GM19240 (cell line): Measurements from ENCODE around the gene FBXO10.
"Not testable (repeated sequence)": the region's sequence is repeated elsewhere in the genome, so short reads cannot be mapped to it uniquely, and the experiment has no call there.

Experiments used
- DNase-seq: peaks from one replicate; pipeline ENCODE4 v3.0.0; 2011; ENCODE audit warnings: low spot score; ENCODE audit not compliant: insufficient read length

Gene FBXO10

GRCh38 chr9:37575921-37576721, at the start of gene FBXO10:
TSS of gene FBXO10 (minus strand) at chr9:37576380. CDS start at chr9:37541768, 34,612 bp downstream.
- no peak for DNase-seq

- DNase-seq, result no peak
Observed at GRCh38 chr9:37625758-37626147, 49.6 kb upstream of the FBXO10 start.

DNA sequence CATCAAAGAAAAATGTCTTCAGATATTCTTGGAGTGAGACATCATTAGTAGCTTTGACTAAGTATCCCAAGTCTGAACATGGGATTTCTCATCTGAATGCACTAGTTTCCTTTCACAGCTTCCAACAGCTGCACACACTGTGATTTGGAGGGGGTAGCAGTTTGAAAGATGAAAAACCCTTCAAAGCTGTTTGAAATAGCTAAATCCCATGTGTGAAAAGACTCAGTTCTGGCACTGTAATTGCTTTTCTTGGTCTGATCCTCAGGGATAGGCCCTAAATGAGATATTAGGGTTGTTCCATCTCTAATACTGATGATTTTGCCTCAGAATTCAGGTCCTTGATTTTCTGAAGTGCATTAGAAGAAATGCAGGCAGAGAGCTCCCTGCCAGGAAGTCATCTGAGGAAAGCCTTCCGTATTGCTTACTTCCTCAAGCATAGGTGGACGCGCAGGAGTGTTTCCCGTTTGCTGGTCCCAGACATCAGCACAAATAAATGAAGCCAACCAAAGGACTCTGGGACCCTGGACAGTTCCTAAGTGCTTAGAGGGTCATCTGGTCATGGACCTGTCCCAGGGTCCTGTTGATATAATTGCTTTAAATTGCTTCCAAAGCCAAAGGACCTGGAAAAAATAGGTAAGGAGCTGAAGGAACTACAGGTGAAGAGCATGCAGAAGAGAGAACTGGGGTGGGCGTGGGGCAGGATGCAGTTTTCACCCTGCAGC, 49.0 kb upstream of the FBXO10 start:
- DNase-seq, result no peak

- DNase-seq, result no peak
Observed at GRCh38 chr9:37624073-37624472, 47.9 kb upstream of the FBXO10 start.

- DNase-seq, result no peak
Observed at GRCh38 chr9:37623267-37623666, 47.1 kb upstream of the FBXO10 start.

DNA sequence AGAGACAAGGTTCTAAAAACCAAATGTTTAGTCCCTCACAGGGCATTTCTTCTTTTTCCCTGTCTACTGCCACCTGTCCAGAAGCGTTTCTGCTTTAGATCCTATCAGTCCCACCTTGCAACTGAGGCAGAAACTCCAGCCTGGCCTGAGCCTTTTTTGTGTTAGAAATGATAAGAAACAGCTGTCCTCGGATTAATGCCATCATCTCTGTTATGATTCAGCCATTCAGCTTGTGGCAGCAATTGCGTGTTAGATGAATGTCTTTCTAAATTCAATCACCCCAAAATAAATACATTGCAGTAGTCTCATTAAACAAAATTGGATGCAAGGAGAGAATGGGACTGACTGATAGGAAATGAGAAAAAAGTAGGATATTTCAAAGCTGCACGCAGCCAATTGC, 46.3 kb upstream of the FBXO10 start:
- no peak for DNase-seq

GRCh38 chr9:37621273-37622121, 45.3 kb upstream of the FBXO10 start:
- DNase-seq, result no peak

DNA sequence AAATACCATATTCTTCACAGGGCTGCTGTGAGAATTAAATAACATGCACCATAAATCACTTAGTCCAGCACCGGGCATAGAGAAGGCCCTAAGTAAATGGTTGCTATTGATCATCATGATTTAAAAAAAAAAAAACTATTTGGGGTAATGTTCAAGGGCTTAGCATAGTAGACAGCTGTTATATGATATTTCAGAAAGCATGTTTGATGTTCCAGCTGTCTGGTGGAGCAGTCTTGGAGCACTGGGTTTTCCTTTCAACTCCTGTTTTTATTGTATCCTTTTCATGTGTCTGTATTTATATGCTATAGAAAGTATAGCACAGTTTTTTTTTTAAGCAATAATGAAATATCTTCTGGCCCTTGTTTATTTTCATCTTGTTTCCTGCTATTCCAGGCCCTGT, 44.2 kb upstream of the FBXO10 start:
- no peak for DNase-seq

- no peak for DNase-seq
Observed at GRCh38 chr9:37619806-37620205, 43.6 kb upstream of the FBXO10 start.

DNA sequence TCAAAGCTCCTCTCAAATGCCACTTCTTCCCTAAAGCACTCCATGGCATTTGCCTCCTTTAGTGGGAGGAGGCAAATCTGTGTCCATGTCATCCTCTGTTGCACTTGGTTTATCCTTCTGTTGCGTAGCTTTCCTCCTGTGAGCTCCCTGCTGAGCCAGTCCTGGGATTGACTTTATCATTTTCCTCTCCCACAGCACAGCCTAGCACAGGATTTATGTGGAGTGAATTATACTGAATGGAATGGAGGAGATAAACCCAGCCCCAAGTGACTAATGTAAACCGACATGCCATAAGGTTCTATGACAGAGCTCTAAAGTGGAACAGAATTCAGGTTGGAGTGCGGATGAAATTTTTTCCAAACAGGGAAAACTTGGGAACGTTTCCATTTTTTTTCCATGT, 42.6 kb upstream of the FBXO10 start:
- no peak for DNase-seq

GRCh38 chr9:37617832-37618231, 41.7 kb upstream of the FBXO10 start:
- no peak for DNase-seq

DNA sequence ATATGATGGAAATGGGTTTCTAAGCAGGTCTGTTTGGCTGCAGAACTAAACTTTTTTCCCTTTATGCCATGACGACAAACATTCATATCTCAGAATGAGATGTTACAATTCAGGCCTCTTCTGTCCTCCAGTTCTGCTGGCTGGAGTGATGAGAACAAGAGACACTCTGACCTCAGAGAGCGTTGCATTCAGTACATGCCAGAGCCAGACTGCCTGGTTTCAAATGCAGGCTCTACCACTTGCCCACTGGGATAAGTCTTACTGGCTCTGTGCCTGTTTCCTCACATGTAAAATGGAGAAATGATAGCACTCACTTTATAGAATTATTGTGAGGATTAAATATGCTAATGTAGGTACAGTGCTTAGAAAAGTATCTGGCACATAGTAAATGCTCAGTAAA, 41.0 kb upstream of the FBXO10 start:
- no peak for DNase-seq

GRCh38 chr9:37611961-37612360, 35.8 kb upstream of the FBXO10 start:
- no peak for DNase-seq

DNA sequence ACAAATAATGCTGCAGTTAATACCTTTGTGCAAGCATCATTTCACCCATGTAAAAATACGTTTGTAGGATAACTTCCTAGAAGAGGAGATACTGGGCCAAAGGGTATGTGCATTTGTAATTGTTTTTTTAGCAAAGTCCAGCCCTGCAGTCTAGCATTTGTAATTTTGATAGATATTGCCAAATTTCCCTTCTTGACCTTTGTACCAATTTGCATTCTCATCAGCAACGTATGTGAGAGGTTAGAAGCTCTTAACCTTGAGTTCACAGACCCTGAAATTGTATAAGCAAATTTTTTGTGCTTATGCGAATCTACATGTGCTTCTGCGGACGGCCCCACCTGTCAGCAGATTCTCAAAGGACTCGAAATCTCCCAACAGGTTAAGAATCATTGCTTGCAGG, 34.8 kb upstream of the FBXO10 start:
- no peak for DNase-seq

DNA sequence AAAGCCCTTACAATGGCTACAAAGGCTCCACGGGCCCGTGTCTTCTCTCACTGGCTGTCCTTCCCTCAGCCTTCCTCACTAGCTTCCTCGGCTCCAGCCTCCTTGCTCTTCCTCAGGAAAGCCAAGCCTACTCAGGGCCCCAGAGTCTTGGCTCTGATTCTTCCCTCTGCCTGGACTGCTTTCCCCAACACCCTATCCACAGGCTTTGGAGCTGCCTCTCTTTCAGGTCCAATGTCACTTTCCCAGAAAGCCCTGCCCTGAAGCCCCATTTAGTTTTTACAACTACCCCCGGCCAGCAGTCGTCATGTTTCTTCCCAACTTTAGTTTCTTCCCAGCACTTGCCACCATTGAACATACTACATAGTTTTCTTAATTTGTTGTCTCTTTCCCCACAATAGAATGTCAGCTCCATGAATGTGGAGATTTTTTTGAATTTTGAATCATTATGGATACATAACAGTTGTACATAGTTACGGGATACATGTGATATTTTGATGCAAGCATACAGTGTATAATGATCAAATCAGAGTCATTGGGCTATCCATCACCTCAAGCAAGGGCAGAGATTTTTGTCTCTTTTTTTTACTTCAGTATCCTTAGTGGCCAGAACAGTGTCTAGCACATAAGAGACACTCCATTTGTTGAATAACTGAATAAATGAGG, 33.7 kb upstream of the FBXO10 start:
- DNase-seq, result no peak

DNA sequence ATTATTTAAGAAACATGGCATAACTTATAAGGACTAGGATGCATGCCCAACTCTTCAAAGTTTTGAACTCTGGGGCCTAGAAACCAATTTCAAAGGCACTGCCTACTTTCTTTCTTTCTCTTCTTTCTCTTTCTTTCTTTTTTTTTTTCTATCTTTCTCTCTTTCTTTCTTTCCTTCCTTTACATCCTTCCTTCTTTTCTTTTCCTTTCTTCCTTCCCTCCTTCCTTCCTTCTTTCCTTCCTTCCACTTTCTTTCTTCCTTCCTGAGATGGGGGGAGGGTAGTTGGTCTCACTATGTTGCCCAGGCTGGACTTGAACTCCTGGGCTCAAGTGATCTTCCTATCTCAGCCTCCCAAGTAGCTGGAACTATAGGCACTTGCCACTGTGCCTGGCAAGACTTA, 32.1 kb upstream of the FBXO10 start:
- DNase-seq, result no peak

GRCh38 chr9:37604296-37604695, 28.1 kb upstream of the FBXO10 start:
- DNase-seq, result no peak

DNA sequence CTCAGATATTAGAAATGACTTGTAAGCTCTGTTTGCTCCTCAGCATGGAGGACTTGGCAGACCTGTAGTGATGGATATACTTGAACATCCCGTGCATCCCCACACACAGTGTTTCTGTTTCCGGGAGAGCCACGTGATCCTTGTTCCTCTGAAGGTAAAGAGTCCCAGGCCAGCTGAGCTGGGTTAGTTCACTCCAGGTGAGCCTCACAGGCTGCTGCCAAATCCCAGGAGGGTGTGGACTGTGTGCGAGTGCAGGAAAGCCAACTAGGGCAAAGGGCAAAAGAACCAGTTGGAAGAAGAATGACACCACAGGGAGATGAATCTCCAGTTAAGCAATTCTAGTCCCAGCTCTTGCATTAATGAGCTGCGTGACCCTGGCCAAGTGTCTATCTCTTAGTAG, 26.6 kb upstream of the FBXO10 start:
- DNase-seq, result no peak

DNA sequence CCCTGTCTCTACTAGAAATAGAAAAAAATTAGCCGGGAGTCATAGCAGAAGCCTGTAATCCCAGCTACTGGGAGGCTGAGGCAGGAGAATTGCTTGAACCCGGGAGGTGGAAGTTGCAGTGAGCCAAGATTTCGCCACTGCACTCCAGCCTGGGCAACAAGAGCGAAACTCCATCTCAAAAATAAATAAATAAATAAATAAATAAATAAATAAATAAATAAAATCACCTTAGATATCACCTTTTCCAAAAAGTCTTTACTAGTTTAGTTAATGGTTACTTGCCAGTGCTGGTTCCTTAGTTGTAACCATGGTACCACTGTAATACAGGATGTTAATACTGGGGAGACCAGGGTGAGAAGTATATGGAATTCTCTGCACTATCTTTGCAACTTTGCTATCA, 25.9 kb upstream of the FBXO10 start:
- DNase-seq, result not testable (repeated sequence)

- no peak for DNase-seq
Observed at GRCh38 chr9:37596504-37596903, 20.3 kb upstream of the FBXO10 start.

GRCh38 chr9:37593883-37594448, 17.8 kb upstream of the FBXO10 start:
- no peak for DNase-seq
